Astrocyte (in vitro differentiated cells and primary cell): ENCODE measurements around the gene SUN3.

Experiments
- EZH2 ChIP-seq: IDR thresholded peaks from 2 replicates; pipeline ENCODE4 v1.6.1; 2012; ENCODE audit warnings: mild to moderate bottlenecking, low read length, inconsistent platforms; ENCODE audit not compliant: insufficient read depth
- TF ChIP-seq, protein P1 (sequence below): IDR thresholded peaks from 2 replicates; pipeline ENCODE4 v1.5.1; 2011; ENCODE audit warnings: low read depth, mild to moderate bottlenecking, inconsistent platforms, low read length, moderate library complexity; ENCODE audit not compliant: insufficient read depth

DNA sequence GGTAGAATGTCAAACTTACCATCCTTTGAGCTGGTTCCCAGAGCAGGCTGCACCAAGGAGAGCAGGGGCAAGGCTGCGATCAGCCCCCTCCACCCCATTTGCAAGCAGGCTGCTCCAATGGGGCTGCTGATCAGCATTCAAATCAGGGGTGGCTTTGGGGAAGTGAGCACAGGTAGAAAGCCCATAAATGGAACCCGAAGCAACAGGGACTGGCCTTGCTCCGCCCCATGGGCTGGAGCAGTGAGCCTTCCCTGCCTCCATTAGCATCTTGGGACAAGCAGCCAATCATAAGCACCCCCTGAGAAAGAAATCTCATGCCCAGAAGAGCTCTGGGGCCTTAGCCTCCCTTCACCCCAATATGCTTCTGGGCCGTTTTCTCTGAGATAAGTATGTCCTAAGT, 76.7 kb downstream of the SUN3 start:
- TF ChIP-seq, protein P1, sequence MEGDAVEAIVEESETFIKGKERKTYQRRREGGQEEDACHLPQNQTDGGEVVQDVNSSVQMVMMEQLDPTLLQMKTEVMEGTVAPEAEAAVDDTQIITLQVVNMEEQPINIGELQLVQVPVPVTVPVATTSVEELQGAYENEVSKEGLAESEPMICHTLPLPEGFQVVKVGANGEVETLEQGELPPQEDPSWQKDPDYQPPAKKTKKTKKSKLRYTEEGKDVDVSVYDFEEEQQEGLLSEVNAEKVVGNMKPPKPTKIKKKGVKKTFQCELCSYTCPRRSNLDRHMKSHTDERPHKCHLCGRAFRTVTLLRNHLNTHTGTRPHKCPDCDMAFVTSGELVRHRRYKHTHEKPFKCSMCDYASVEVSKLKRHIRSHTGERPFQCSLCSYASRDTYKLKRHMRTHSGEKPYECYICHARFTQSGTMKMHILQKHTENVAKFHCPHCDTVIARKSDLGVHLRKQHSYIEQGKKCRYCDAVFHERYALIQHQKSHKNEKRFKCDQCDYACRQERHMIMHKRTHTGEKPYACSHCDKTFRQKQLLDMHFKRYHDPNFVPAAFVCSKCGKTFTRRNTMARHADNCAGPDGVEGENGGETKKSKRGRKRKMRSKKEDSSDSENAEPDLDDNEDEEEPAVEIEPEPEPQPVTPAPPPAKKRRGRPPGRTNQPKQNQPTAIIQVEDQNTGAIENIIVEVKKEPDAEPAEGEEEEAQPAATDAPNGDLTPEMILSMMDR, result no peak
- no peak for TF ChIP-seq EZH2
